CD14-positive monocyte (primary cell): Measurements from ENCODE around the gene UST. TPM values are rescaled to one million over a fixed set of nuclear protein-coding genes. Genes with fewer than 3 reads are reported as not detected.
"Not testable (repeated sequence)": the region's sequence is repeated elsewhere in the genome, so short reads cannot be mapped to it uniquely, and the experiment has no call there.

Source experiments
- DNase-seq, 3 donors: peaks; one replicate each; pipeline ENCODE4 v3.0.0-alpha.2; 2011 to 2022
- H2AFZ ChIP-seq: 2 replicates; pipeline ENCODE4 v1.6.0; 2012; ENCODE audit warnings: mild to moderate bottlenecking, low read depth, low read length, inconsistent platforms; ENCODE audit not compliant: insufficient read depth, poor library complexity, severe bottlenecking
- H3K27ac ChIP-seq, 2 donors: 1 replicate in 1 of 2; 2 replicates in 1 of 2; pipeline ENCODE4 v1.5.1; 2012 to 2013; ENCODE audit warnings: low read length in 2 of 2, control low read depth in 1 of 2, inconsistent platforms in 1 of 2, low read depth in 1 of 2, mild to moderate bottlenecking in 1 of 2
- H3K27me3 ChIP-seq, 2 donors: one replicate each; pipeline versions ENCODE4 v1.6.0 to v1.6.1; 2011 to 2013; ENCODE audit warnings: low read length in 2 of 2; ENCODE audit not compliant: control insufficient read depth in 2 of 2, insufficient read depth in 2 of 2
- H3K36me3 ChIP-seq, 2 donors: replicated peaks in 1 of 2; 1 replicate in 1 of 2; 2 replicates in 1 of 2; pipeline versions ENCODE4 v1.5.1 to v1.6.1; 2012 to 2013; ENCODE audit warnings: low read length in 2 of 2, control low read depth in 1 of 2, inconsistent platforms in 1 of 2, mild to moderate bottlenecking in 1 of 2; ENCODE audit not compliant: insufficient read depth in 2 of 2, control insufficient read depth in 1 of 2
- H3K4me1 ChIP-seq, 2 donors: 1 replicate in 1 of 2; 2 replicates in 1 of 2; pipeline versions ENCODE4 v1.5.1 to v1.6.1; 2012 to 2013; ENCODE audit warnings: low read length in 2 of 2, control low read depth in 1 of 2, inconsistent platforms in 1 of 2, mild to moderate bottlenecking in 1 of 2, moderate library complexity in 1 of 2; ENCODE audit not compliant: insufficient read depth in 2 of 2, control insufficient read depth in 1 of 2
- H3K4me2 ChIP-seq: replicated peaks from 2 replicates; pipeline ENCODE3; 2012; ENCODE audit warnings: low read length, moderate library complexity, mild to moderate bottlenecking; ENCODE audit not compliant: poor library complexity, severe bottlenecking; ENCODE audit errors: extremely low read depth
- H3K4me3 ChIP-seq, 3 experiments: fragments of 200-600 bp in 1 of 3; sonication (generic) in 1 of 3; replicated peaks in 1 of 3; 1 replicate in 2 of 3; 2 replicates in 1 of 3; pipeline ENCODE4 v1.5.1; 2011 to 2013; ENCODE audit warnings: low read length in 3 of 3, mild to moderate bottlenecking in 3 of 3, control low read depth in 2 of 3, low read depth in 2 of 3, inconsistent platforms in 1 of 3, moderate library complexity in 1 of 3
- H3K79me2 ChIP-seq: 2 replicates; pipeline ENCODE4 v1.6.0; 2012; ENCODE audit warnings: mild to moderate bottlenecking, control low read depth, inconsistent platforms, low read length, moderate library complexity; ENCODE audit not compliant: insufficient read depth
- H3K9ac ChIP-seq: 2 replicates; pipeline ENCODE4 v1.6.0; 2017; ENCODE audit warnings: low read length, mild to moderate bottlenecking; ENCODE audit not compliant: insufficient read depth, poor library complexity, severe bottlenecking
- H3K9me3 ChIP-seq, 2 donors: replicated peaks in 1 of 2; 1 replicate in 1 of 2; 2 replicates in 1 of 2; pipeline versions ENCODE4 v1.5.1 to v1.6.1; 2012 to 2013; ENCODE audit warnings: low read length in 2 of 2, control low read depth in 1 of 2; ENCODE audit not compliant: control insufficient read depth in 1 of 2, insufficient read depth in 1 of 2
- H4K20me1 ChIP-seq: 2 replicates; pipeline ENCODE4 v1.6.0; 2012; ENCODE audit warnings: mild to moderate bottlenecking, low read length, control low read depth, moderate library complexity; ENCODE audit not compliant: insufficient read depth
- H3K27ac Mint-ChIP-seq, 7 donors: one replicate each; pipeline ENCODE4 v1.8.0; 2020; ENCODE audit warnings: mild to moderate bottlenecking in 7 of 7, mixed read lengths in 7 of 7, moderate library complexity in 6 of 7, inconsistent platforms in 2 of 7
- H3K27me3 Mint-ChIP-seq, 3 donors: one replicate each; pipeline ENCODE4 v1.8.0; 2021 to 2022; ENCODE audit warnings: low read depth in 3 of 3, mild to moderate bottlenecking in 3 of 3, mixed read lengths in 3 of 3, moderate library complexity in 3 of 3, inconsistent platforms in 1 of 3
- H3K36me3 Mint-ChIP-seq, 2 donors: one replicate each; pipeline ENCODE4 v1.8.0; 2020; ENCODE audit warnings: mixed read lengths in 2 of 2, inconsistent platforms in 1 of 2, mild to moderate bottlenecking in 1 of 2
- H3K4me1 Mint-ChIP-seq: one replicate; pipeline ENCODE4 v1.8.0; 2020; ENCODE audit warnings: mild to moderate bottlenecking, mixed read lengths
- H3K4me3 Mint-ChIP-seq, 2 donors: one replicate each; pipeline ENCODE4 v1.8.0; 2020; ENCODE audit warnings: mild to moderate bottlenecking in 2 of 2, mixed read lengths in 2 of 2, moderate library complexity in 1 of 2
- H3K9me3 Mint-ChIP-seq, 7 donors: one replicate each; pipeline ENCODE4 v1.8.0; 2020 to 2022; ENCODE audit warnings: mixed read lengths in 7 of 7, mild to moderate bottlenecking in 6 of 7, moderate library complexity in 6 of 7, inconsistent platforms in 2 of 7
- CTCF ChIP-seq: fragments of 200-600 bp; IDR thresholded peaks from one replicate; pipeline ENCODE4 v1.8.0; 2022; ENCODE audit warnings: antibody characterized with exemption, mild to moderate bottlenecking
- WGBS: methylation state at CpG from one replicate; pipeline ENCODE4 v1.1.5; 2013; ENCODE audit warnings: missing lambda C conversion rate; ENCODE audit not compliant: insufficient coverage; 5-methylcytosine and 5-hydroxymethylcytosine counted together
- intact Hi-C, 2 donors: fragments of 100-400 bp; cut with micrococcal nuclease; formaldehyde crosslinking; loops; one replicate each; pipeline versions ENCODE4 v1.15.0 to v1.15.1; 2023
- polyA plus RNA-seq, 3 donors: library from polyadenylated mRNA; depleted of rRNA in 1 of 3; unstranded in 2 of 3; stranded (reverse) in 1 of 3; fragments of 300-500 nt in 2 of 3; fragments of >200 nt in 1 of 3; fragmentation: Illumina TruSeq in 2 of 3; gene quantifications; 1 replicate in 2 of 3; 2 replicates in 1 of 3; pipeline ENCODE4 v1.2.3, GENCODE V29; 2012 to 2021

UST gene
- polyA plus RNA-seq, 3 donors: 0.33 to 0.53 (median 0.48) TPM

GRCh38 chr6:148852688-148853087 is 105.9 kb downstream of the UST start:
- H3K27ac ChIP-seq: no peak overlapping the region
- Mint-ChIP-seq H3K4me3 (no peak overlapping the region), H3K27ac (no peak overlapping the region), H3K9me3 (peaks cover 0 to 2% (median 0%) of the 10 kb centered on the region in 7 donors), H3K36me3 (no peaks in the 10 kb centered on the region), H3K4me1 (peaks cover 11% of the 10 kb centered on the region), H3K27me3 (peaks cover 0 to 3% (median 2%) of the 10 kb centered on the region in 3 donors)
- no peak for TF ChIP-seq CTCF
- H3K4me3 ChIP-seq: no peak overlapping the region
- intact Hi-C loops: no loop called here
- no peak for DNase-seq
- 100% methylated on average over 1 of the region's 6 CpGs for WGBS
- no peaks in the 10 kb centered on the region for H3K9me3 ChIP-seq
- H3K27me3 ChIP-seq: no peaks in the 10 kb centered on the region
- no peak overlapping the region for H2AFZ ChIP-seq
- no peak overlapping the region for H3K4me2 ChIP-seq
- H4K20me1 ChIP-seq: no peaks in the 10 kb centered on the region
- H3K4me1 ChIP-seq: peaks cover 0 to 3% of the 10 kb centered on the region in 2 donors
- H3K79me2 ChIP-seq: no peaks in the 10 kb centered on the region
- no peaks in the 10 kb centered on the region for H3K36me3 ChIP-seq
- H3K9ac ChIP-seq: no peak overlapping the region

GRCh38 chr6:148853113-148853512 is 106.3 kb downstream of the UST start:
- peaks cover 11% of the 10 kb centered on the region for H3K4me1 Mint-ChIP-seq
- DNase-seq, H3K4me1 ChIP-seq, H3K4me3 ChIP-seq, H3K27ac ChIP-seq, H3K36me3 ChIP-seq, intact Hi-C loops, H3K27ac Mint-ChIP-seq, H2AFZ ChIP-seq, H3K9me3 Mint-ChIP-seq, H3K79me2 ChIP-seq, H4K20me1 ChIP-seq, H3K9me3 ChIP-seq, H3K27me3 Mint-ChIP-seq, H3K4me2 ChIP-seq, H3K27me3 ChIP-seq, H3K36me3 Mint-ChIP-seq, H3K4me3 Mint-ChIP-seq, H3K9ac ChIP-seq: not testable (repeated sequence)
- WGBS: no CpG with 5 or more reads among the region's 3 CpGs
